ENCODE results near the gene ARID4B.
"Not testable (repeated sequence)": the region's sequence is repeated elsewhere in the genome, so short reads cannot be mapped to it uniquely, and the experiment has no call there.

ARID4B gene

GRCh38 chr1:235315735-235316134, 12.2 kb downstream of the ARID4B start:
- Histone ChIP-seq H3K4me1 (ENCODE audit: control insufficient read depth, insufficient read depth, low read length, poor library complexity, severe bottlenecking) (peaks cover 42% of the 10 kb centered on the region), H3K27me3 (replicated peaks; ENCODE audit: control insufficient read depth, insufficient read depth, low read length, poor library complexity, severe bottlenecking) (no peaks in the 10 kb centered on the region), H3K9me3 (ENCODE audit: control insufficient read depth, low read length) (no peaks in the 10 kb centered on the region), H3K27ac (ENCODE audit: insufficient read depth, low read length, poor library complexity, severe bottlenecking) (no peak overlapping the region), H3K4me3 (ENCODE audit: insufficient read depth, low read depth, low read length, poor library complexity, severe bottlenecking) (no peak overlapping the region), H3K36me3 (ENCODE audit: control insufficient read depth, insufficient read depth, low read length) (peaks cover 11% of the 10 kb centered on the region)
- DNase-seq: no peak

- Histone ChIP-seq H3K9me3 (ENCODE audit: control insufficient read depth, low read length) (no peaks in the 10 kb centered on the region), H3K4me1 (ENCODE audit: control insufficient read depth, insufficient read depth, low read length, poor library complexity, severe bottlenecking) (peaks cover 40% of the 10 kb centered on the region), H3K36me3 (ENCODE audit: control insufficient read depth, insufficient read depth, low read length) (peaks cover 7% of the 10 kb centered on the region), H3K27me3 (replicated peaks; ENCODE audit: control insufficient read depth, insufficient read depth, low read length, poor library complexity, severe bottlenecking) (no peaks in the 10 kb centered on the region), H3K4me3 (ENCODE audit: insufficient read depth, low read depth, low read length, poor library complexity, severe bottlenecking) (no peak overlapping the region), H3K27ac (ENCODE audit: insufficient read depth, low read length, poor library complexity, severe bottlenecking) (no peak overlapping the region)
- no peak for DNase-seq
These were observed 12.8 kb downstream of the ARID4B start for GRCh38 chr1:235315173-235315572.

- H3K27me3 ChIP-seq (replicated peaks; ENCODE audit: control insufficient read depth, insufficient read depth, low read length, poor library complexity, severe bottlenecking): no peaks in the 10 kb centered on the region
- no peaks in the 10 kb centered on the region for H3K9me3 ChIP-seq (ENCODE audit: control insufficient read depth, low read length)
- peak overlapping the region; percentile 7 for H3K27ac ChIP-seq (ENCODE audit: insufficient read depth, low read length, poor library complexity, severe bottlenecking)
- peaks cover 3% of the 10 kb centered on the region for H3K36me3 ChIP-seq (ENCODE audit: control insufficient read depth, insufficient read depth, low read length)
- no peak overlapping the region for H3K4me3 ChIP-seq (ENCODE audit: insufficient read depth, low read depth, low read length, poor library complexity, severe bottlenecking)
- no peak for DNase-seq
- H3K4me1 ChIP-seq (ENCODE audit: control insufficient read depth, insufficient read depth, low read length, poor library complexity, severe bottlenecking): peaks cover 34% of the 10 kb centered on the region
These were observed 13.9 kb downstream of the ARID4B start for GRCh38 chr1:235313931-235314678.

GRCh38 chr1:235313262-235313661, 14.7 kb downstream of the ARID4B start:
- no peak overlapping the region for H3K4me3 ChIP-seq (ENCODE audit: insufficient read depth, low read depth, low read length, poor library complexity, severe bottlenecking)
- no peaks in the 10 kb centered on the region for H3K27me3 ChIP-seq (replicated peaks; ENCODE audit: control insufficient read depth, insufficient read depth, low read length, poor library complexity, severe bottlenecking)
- H3K27ac ChIP-seq (ENCODE audit: insufficient read depth, low read length, poor library complexity, severe bottlenecking): no peak overlapping the region
- no peaks in the 10 kb centered on the region for H3K36me3 ChIP-seq (ENCODE audit: control insufficient read depth, insufficient read depth, low read length)
- H3K4me1 ChIP-seq (ENCODE audit: control insufficient read depth, insufficient read depth, low read length, poor library complexity, severe bottlenecking): peaks cover 28% of the 10 kb centered on the region
- H3K9me3 ChIP-seq (ENCODE audit: control insufficient read depth, low read length): no peaks in the 10 kb centered on the region
- no peak for DNase-seq

GRCh38 chr1:235309206-235309605, 18.8 kb downstream of the ARID4B start:
- not testable (repeated sequence) for H3K4me3 ChIP-seq (ENCODE audit: insufficient read depth, low read depth, low read length, poor library complexity, severe bottlenecking); H3K27ac ChIP-seq (ENCODE audit: insufficient read depth, low read length, poor library complexity, severe bottlenecking); H3K36me3 ChIP-seq (ENCODE audit: control insufficient read depth, insufficient read depth, low read length); DNase-seq; H3K9me3 ChIP-seq (ENCODE audit: control insufficient read depth, low read length); H3K27me3 ChIP-seq (replicated peaks; ENCODE audit: control insufficient read depth, insufficient read depth, low read length, poor library complexity, severe bottlenecking)
- H3K4me1 ChIP-seq (ENCODE audit: control insufficient read depth, insufficient read depth, low read length, poor library complexity, severe bottlenecking): peaks cover 49% of the 10 kb centered on the region

GRCh38 chr1:235307158-235308124, 20.5 kb downstream of the ARID4B start:
- Histone ChIP-seq H3K9me3 (ENCODE audit: control insufficient read depth, low read length) (no peaks in the 10 kb centered on the region), H3K4me3 (ENCODE audit: insufficient read depth, low read depth, low read length, poor library complexity, severe bottlenecking) (no peak overlapping the region), H3K27me3 (replicated peaks; ENCODE audit: control insufficient read depth, insufficient read depth, low read length, poor library complexity, severe bottlenecking) (no peaks in the 10 kb centered on the region), H3K4me1 (ENCODE audit: control insufficient read depth, insufficient read depth, low read length, poor library complexity, severe bottlenecking) (peaks cover 51% of the 10 kb centered on the region), H3K27ac (ENCODE audit: insufficient read depth, low read length, poor library complexity, severe bottlenecking) (no peak overlapping the region), H3K36me3 (ENCODE audit: control insufficient read depth, insufficient read depth, low read length) (no peaks in the 10 kb centered on the region)
- DNase-seq: no peak

- Histone ChIP-seq H3K9me3 (ENCODE audit: control insufficient read depth, low read length) (no peaks in the 10 kb centered on the region), H3K27ac (ENCODE audit: insufficient read depth, low read length, poor library complexity, severe bottlenecking) (peak overlapping the region; percentile 87), H3K27me3 (replicated peaks; ENCODE audit: control insufficient read depth, insufficient read depth, low read length, poor library complexity, severe bottlenecking) (no peaks in the 10 kb centered on the region), H3K36me3 (ENCODE audit: control insufficient read depth, insufficient read depth, low read length) (no peaks in the 10 kb centered on the region), H3K4me1 (ENCODE audit: control insufficient read depth, insufficient read depth, low read length, poor library complexity, severe bottlenecking) (peaks cover 54% of the 10 kb centered on the region), H3K4me3 (ENCODE audit: insufficient read depth, low read depth, low read length, poor library complexity, severe bottlenecking) (no peak overlapping the region)
- peak; percentile 21 to 43 (median 42) for DNase-seq
These were observed 23.2 kb downstream of the ARID4B start for GRCh38 chr1:235304549-235305451.

- Histone ChIP-seq H3K27ac (ENCODE audit: insufficient read depth, low read length, poor library complexity, severe bottlenecking) (no peak overlapping the region), H3K36me3 (ENCODE audit: control insufficient read depth, insufficient read depth, low read length) (no peaks in the 10 kb centered on the region), H3K4me3 (ENCODE audit: insufficient read depth, low read depth, low read length, poor library complexity, severe bottlenecking) (no peak overlapping the region), H3K4me1 (ENCODE audit: control insufficient read depth, insufficient read depth, low read length, poor library complexity, severe bottlenecking) (peaks cover 73% of the 10 kb centered on the region), H3K9me3 (ENCODE audit: control insufficient read depth, low read length) (no peaks in the 10 kb centered on the region), H3K27me3 (replicated peaks; ENCODE audit: control insufficient read depth, insufficient read depth, low read length, poor library complexity, severe bottlenecking) (no peaks in the 10 kb centered on the region)
- DNase-seq: no peak
These were observed 25.8 kb downstream of the ARID4B start for GRCh38 chr1:235302143-235302542.

- no peak for DNase-seq
- no peak overlapping the region for H3K4me3 ChIP-seq (ENCODE audit: insufficient read depth, low read depth, low read length, poor library complexity, severe bottlenecking)
- peaks cover 57% of the 10 kb centered on the region for H3K4me1 ChIP-seq (ENCODE audit: control insufficient read depth, insufficient read depth, low read length, poor library complexity, severe bottlenecking)
- no peaks in the 10 kb centered on the region for H3K27me3 ChIP-seq (replicated peaks; ENCODE audit: control insufficient read depth, insufficient read depth, low read length, poor library complexity, severe bottlenecking)
- H3K27ac ChIP-seq (ENCODE audit: insufficient read depth, low read length, poor library complexity, severe bottlenecking): peak overlapping the region; percentile 74
- H3K36me3 ChIP-seq (ENCODE audit: control insufficient read depth, insufficient read depth, low read length): no peaks in the 10 kb centered on the region
- H3K9me3 ChIP-seq (ENCODE audit: control insufficient read depth, low read length): peaks cover 3% of the 10 kb centered on the region
These were observed 28.7 kb downstream of the ARID4B start for GRCh38 chr1:235299169-235299858.

All from effector memory CD4-positive, alpha-beta T cell (primary cell).